Activated CD8-positive, alpha-beta T cell treated with anti-CD3 and anti-CD28 coated beads for 36 hours (primary cell): ENCODE data around the gene MNX1. TPM values are rescaled to one million over a fixed set of nuclear protein-coding genes. Genes with fewer than 3 reads are reported as not detected.

ENCODE experiments used
- ATAC-seq: fragments of 200-7000 bp; cut with Tn5 transposase; one replicate; pipeline ENCODE4 v1.10.0; 2021; ENCODE audit warnings: mild to moderate bottlenecking, moderate library complexity
- CTCF ChIA-PET: fragments of 350-600 bp; sonication (Branson Sonifier 250); formaldehyde crosslinking; loops from one replicate; lab custom pipeline; 2021; ENCODE audit warnings: antibody characterized with exemption; lab: Charles Lee
- POLR2A ChIA-PET: fragments of 350-600 bp; sonication (Branson Sonifier 250); formaldehyde crosslinking; loops from one replicate; lab custom pipeline; 2021; ENCODE audit warnings: antibody characterized with exemption; lab: Charles Lee
- DNase-seq: peaks from one replicate; pipeline ENCODE4 v3.0.0-alpha.2; 2020
- H3K27ac Mint-ChIP-seq: one replicate; pipeline ENCODE4 v1.8.0; 2021; ENCODE audit warnings: mild to moderate bottlenecking, mixed read lengths
- H3K27me3 Mint-ChIP-seq: one replicate; pipeline ENCODE4 v1.8.0; 2021; ENCODE audit warnings: mixed read lengths
- H3K36me3 Mint-ChIP-seq: one replicate; pipeline ENCODE4 v1.8.0; 2021; ENCODE audit warnings: low read depth, mixed read lengths
- H3K4me1 Mint-ChIP-seq: one replicate; pipeline ENCODE4 v1.8.0; 2021; ENCODE audit warnings: low read depth, mixed read lengths
- H3K4me3 Mint-ChIP-seq: one replicate; pipeline ENCODE4 v1.8.0; 2021; ENCODE audit warnings: mild to moderate bottlenecking, moderate library complexity, mixed read lengths
- H3K9me3 Mint-ChIP-seq: one replicate; pipeline ENCODE4 v1.8.0; 2021; ENCODE audit warnings: mixed read lengths
- intact Hi-C: fragments of 100-400 bp; cut with micrococcal nuclease; formaldehyde crosslinking; loops from one replicate; pipeline ENCODE4 v1.10.0; 2022
- total RNA-seq, 2 experiments: library from RNA; stranded (reverse); gene quantifications; one replicate each; pipeline ENCODE4 v1.2.3, GENCODE V29; 2021
- TF ChIP-seq, protein P1 (sequence below): fragments of 200-600 bp; IDR thresholded peaks from one replicate; pipeline ENCODE4 v1.8.0; 2022; ENCODE audit warnings: antibody characterized with exemption, mild to moderate bottlenecking

The MNX1 gene
- total RNA-seq, 2 experiments from 2014 or later = not detected

DNA sequence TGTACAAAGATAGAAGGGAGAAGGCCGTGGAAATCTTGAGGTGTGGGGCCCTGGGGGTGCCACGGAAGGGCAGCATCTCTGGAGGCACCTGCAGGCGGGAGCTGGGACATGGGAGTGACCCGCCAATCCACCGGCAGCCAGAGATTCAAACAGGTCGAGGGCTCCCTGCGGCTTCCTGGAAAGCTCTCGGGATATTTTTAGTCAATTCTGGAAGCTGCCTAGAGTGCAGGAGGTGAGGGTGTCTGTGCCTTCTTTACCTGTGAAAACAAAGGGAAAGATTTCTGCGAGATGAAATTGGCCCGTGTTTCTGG is 16.6 kb downstream of the MNX1 start:
- no peaks in the 10 kb centered on the region for H3K4me1 Mint-ChIP-seq
- H3K36me3 Mint-ChIP-seq = no peaks in the 10 kb centered on the region
- no peak overlapping the region for H3K4me3 Mint-ChIP-seq
- ChIA-PET CTCF (no interaction called here), POLR2A (no interaction called here)
- DNase-seq (no peak), ATAC-seq (no peak)
- TF ChIP-seq, protein P1, sequence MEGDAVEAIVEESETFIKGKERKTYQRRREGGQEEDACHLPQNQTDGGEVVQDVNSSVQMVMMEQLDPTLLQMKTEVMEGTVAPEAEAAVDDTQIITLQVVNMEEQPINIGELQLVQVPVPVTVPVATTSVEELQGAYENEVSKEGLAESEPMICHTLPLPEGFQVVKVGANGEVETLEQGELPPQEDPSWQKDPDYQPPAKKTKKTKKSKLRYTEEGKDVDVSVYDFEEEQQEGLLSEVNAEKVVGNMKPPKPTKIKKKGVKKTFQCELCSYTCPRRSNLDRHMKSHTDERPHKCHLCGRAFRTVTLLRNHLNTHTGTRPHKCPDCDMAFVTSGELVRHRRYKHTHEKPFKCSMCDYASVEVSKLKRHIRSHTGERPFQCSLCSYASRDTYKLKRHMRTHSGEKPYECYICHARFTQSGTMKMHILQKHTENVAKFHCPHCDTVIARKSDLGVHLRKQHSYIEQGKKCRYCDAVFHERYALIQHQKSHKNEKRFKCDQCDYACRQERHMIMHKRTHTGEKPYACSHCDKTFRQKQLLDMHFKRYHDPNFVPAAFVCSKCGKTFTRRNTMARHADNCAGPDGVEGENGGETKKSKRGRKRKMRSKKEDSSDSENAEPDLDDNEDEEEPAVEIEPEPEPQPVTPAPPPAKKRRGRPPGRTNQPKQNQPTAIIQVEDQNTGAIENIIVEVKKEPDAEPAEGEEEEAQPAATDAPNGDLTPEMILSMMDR = no peak
- H3K27ac Mint-ChIP-seq = no peak overlapping the region
- peaks cover 44% of the 10 kb centered on the region for H3K27me3 Mint-ChIP-seq
- no peaks in the 10 kb centered on the region for H3K9me3 Mint-ChIP-seq
- intact Hi-C loops = no loop called here

DNA sequence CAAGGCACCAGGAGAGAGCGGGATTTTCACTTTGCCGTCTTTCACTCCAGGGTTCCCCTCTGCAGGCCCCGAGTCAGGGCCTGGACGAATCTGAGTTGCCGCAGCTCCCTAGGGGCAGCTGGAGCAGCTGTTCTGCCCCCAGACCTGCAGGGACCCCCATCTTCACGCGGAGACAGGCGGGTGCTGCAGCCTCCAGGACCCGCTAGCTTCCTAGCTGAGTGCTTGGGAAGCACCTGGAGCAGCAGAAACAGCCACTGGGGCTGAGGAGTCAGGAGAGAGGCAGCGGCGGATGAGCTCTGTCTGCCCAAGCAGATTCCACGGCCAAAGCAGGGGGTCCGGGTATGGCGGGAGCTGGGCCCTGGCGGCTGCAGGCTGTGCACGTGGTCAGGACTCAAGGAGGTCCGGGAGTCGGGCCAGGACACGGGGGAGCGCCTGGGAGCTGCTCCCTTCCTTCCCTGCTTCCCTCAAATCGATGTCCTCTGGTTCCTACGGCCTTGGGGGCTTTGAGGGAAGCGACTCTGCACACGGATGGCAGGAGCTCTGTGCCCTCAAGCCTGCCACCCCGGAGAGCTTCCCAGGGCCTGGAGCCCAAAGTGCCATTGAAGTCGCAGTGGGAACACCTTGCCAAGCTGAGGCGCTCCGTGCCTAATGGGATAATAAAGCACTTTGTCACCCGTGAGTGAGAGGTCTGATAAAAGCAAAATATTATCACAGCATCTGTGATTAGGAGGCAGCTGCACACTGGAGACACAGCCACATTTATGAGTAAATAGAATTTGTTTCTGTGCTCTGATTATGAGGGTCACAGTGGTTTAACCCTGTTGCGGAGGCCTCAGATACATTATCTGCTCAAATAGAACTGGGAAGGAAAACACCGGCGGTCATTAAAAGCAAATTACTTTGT is 17.2 kb downstream of the MNX1 start:
- TF ChIP-seq, protein P1 = no peak
- peaks cover 38% of the 10 kb centered on the region for H3K27me3 Mint-ChIP-seq
- POLR2A ChIA-PET = no interaction called here
- H3K4me3 Mint-ChIP-seq = no peak overlapping the region
- no peaks in the 10 kb centered on the region for H3K9me3 Mint-ChIP-seq
- H3K4me1 Mint-ChIP-seq = no peaks in the 10 kb centered on the region
- DNase-seq (no peak), ATAC-seq (no peak)
- H3K36me3 Mint-ChIP-seq = no peaks in the 10 kb centered on the region
- no peak overlapping the region for H3K27ac Mint-ChIP-seq
- intact Hi-C loops = no loop called here
- CTCF ChIA-PET = no interaction called here

DNA sequence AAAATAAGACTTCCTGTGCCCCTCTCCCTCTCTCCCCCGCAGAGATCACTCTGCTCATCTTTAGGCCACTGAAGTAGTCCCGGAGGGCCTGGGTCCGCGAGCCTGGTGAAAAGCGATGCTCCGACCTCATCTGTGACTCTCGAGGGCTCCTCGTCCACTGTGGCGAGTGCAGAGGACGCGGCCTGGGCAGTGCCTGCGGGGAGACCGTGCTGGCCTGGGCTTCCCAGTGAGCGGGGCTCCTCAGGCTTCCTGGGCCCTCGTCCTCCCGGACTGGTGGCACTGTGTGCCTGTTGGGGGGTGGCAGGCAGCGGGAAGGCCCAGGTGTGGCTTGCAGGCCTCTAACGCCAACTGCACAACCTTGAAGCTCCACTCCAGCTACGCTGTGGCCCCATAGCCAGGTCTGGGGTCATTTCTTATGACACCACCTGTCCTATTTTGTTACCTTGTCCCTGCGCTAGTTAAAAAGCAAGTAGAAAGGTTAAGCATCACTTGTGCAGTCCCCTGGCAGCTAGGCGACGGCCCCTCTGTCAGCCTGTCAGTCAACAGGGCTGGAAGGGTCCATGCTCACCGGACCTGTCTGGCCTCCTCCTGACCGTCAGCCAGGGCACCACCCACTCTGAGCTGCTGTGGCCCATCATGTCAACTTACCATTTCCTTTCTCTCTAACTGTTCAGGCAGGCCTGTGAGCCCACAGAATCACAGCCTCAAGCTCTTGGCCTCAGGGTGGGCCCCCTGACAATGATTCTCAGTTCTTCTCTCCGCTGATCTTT is 20.5 kb downstream of the MNX1 start:
- H3K4me1 Mint-ChIP-seq = no peaks in the 10 kb centered on the region
- H3K27me3 Mint-ChIP-seq = peaks cover 17% of the 10 kb centered on the region
- H3K27ac Mint-ChIP-seq = no peak overlapping the region
- ChIA-PET POLR2A (interaction anchor here (0.7 kb wide), 1 partner anchor 9 kb away, joined by 3 read pairs; no protein-coding TSS in a partner anchor), CTCF (no interaction called here)
- H3K9me3 Mint-ChIP-seq = no peaks in the 10 kb centered on the region
- no peak for ATAC-seq
- intact Hi-C loops = no loop called here
- no peak for DNase-seq
- TF ChIP-seq, protein P1 = no peak
- no peak overlapping the region for H3K4me3 Mint-ChIP-seq
- H3K36me3 Mint-ChIP-seq = no peaks in the 10 kb centered on the region

DNA sequence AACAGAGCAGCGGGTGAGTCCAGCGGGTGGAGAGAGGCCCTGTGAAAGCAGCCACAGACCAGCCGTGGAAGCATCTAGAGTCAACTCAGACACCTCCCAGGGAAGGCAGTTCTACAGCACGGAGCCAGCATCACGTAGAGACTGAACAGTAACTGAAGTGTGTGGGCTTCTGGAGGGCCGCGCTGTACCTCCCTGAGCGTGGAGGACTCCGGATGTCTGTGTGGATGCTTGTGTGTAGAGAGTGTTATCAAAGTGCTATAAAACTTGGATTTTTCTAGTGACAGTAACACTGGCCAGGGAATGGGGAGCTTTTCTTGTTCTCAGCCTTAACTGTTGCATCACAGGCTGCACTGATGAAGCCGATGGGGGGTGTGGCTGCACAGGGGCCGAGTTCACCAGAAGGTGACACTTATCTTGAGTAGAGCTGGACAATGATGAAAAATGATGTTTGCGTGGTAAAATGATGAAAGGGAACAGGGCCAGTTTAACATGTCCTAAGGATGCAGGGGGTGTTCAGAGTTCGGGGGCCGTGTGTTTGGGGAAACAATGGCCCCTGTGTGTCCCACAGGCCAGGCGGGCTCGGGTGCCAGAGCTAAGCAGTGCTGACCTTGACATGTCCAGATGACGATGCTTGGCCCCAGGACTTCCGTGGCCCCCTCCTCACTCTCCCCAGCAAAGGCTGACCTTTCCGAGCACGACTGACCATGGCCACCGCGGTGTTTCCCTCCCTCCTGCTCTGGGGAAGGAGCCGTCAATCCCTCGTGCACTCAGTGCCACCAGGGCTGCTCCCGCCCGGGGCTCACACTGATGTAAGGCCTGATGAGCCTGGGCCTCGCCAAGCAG is 21.9 kb downstream of the MNX1 start:
- Mint-ChIP-seq H3K4me3 (no peak overlapping the region), H3K9me3 (no peaks in the 10 kb centered on the region), H3K27ac (no peak overlapping the region), H3K36me3 (no peaks in the 10 kb centered on the region), H3K4me1 (no peaks in the 10 kb centered on the region), H3K27me3 (peaks cover 13% of the 10 kb centered on the region)
- no peak for DNase-seq
- ChIA-PET CTCF (interaction anchor here (0.6 kb wide), 1 partner anchor 19 kb away, joined by 3 read pairs; no protein-coding TSS in a partner anchor), POLR2A (no interaction called here)
- ATAC-seq = no peak
- intact Hi-C loops = no loop called here
- TF ChIP-seq, protein P1 = no peak
